Keratinocyte (primary cell): Measurements from ENCODE around the gene PRKCZ.

Source experiments
- CTCF ChIP-seq, 3 experiments: IDR thresholded peaks in 1 of 3; conservative IDR thresholded peaks in 1 of 3; optimal IDR thresholded peaks in 1 of 3; 2 replicates in 2 of 3; 3 replicates in 1 of 3; pipeline versions ENCODE3 to v1.5.1; 2011; ENCODE audit warnings: low read length in 3 of 3, mild to moderate bottlenecking in 3 of 3, moderate library complexity in 2 of 3, control low read depth in 1 of 3, inconsistent platforms in 1 of 3; ENCODE audit not compliant: insufficient read depth in 2 of 3; ENCODE audit errors: extremely low read depth in 1 of 3
- EZH2 ChIP-seq: IDR thresholded peaks from one replicate; pipeline ENCODE4 v1.6.1; 2012; ENCODE audit warnings: inconsistent platforms, mild to moderate bottlenecking, low read length, moderate library complexity

- TF ChIP-seq CTCF (optimal IDR thresholded peaks at IDR 0.05 in 1 of 3, IDR thresholded peaks at IDR 0.05 in 1 of 3, conservative IDR thresholded peaks at IDR 0.05 in 1 of 3; ENCODE audit: extremely low read depth in 1 of 3, insufficient read depth in 2 of 3, low read length in 3 of 3) (no peak), EZH2 (no peak)
Observed at GRCh38 chr1:2083666-2084065, 33.5 kb downstream of the PRKCZ start.
